HepG2 (cell line): ENCODE measurements around the gene TBC1D5. TPM values are rescaled to one million over a fixed set of nuclear protein-coding genes. Genes with fewer than 3 reads are reported as not detected.

Experiments
- ATAC-seq: fragments of 200-7000 bp; cut with Tn5 transposase; 3 replicates; pipeline ENCODE4 v1.9.1; 2020; ENCODE audit warnings: mild to moderate bottlenecking, moderate library complexity
- BruUV-seq: library from RNA; stranded (reverse); fragments of 400-500 nt; replicated peaks from 2 replicates; lab custom pipeline; 2021; lab: Mats Ljungman, UMichigan
- CTCF ChIA-PET: fragments of 300-600 bp; formaldehyde crosslinking; extraction: SDS; loops from one replicate; lab custom pipeline; 2021; ENCODE audit warnings: low total read pairs, inconsistent platforms, low intra/inter-chr PET ratio; lab: Yijun Ruan, JAX
- POLR2A ChIA-PET: fragments of 350-600 bp; sonication (Branson Sonifier 250); formaldehyde crosslinking; loops from one replicate; lab custom pipeline; 2020; ENCODE audit warnings: antibody characterized with exemption, inconsistent platforms; lab: Yijun Ruan, JAX
- DNase-seq: peaks from one replicate; pipeline ENCODE4 v3.0.0-alpha.2; 2015; ENCODE audit warnings: low spot score
- FAIRE-seq: peaks from 3 replicates; lab custom pipeline; 2011; peaks lifted over from hg19 to GRCh38; lab: Jason Lieb, UNC
- H2AFZ ChIP-seq: one replicate; pipeline ENCODE4 v1.6.1; 2011; ENCODE audit warnings: low read length, inconsistent platforms
- H3K27ac ChIP-seq: fragments of 300-600 bp; 3 replicates; pipeline ENCODE4 v1.8.0; 2011; ENCODE audit warnings: mixed run types, mild to moderate bottlenecking, mixed read lengths, low read length, inconsistent platforms; ENCODE audit not compliant: insufficient read depth; ENCODE audit errors: extremely low read length
- H3K27me3 ChIP-seq, 2 experiments: fragments of 200-600 bp in 1 of 2; 2 replicates in 1 of 2; 3 replicates in 1 of 2; pipeline versions ENCODE4 v1.6.0 to v1.8.0; 2011; ENCODE audit warnings: low read length in 2 of 2, mild to moderate bottlenecking in 2 of 2, moderate library complexity in 2 of 2, inconsistent platforms in 1 of 2; ENCODE audit not compliant: insufficient read depth in 2 of 2, control insufficient read depth in 1 of 2
- H3K36me3 ChIP-seq, 2 experiments: fragments of 200-600 bp in 1 of 2; replicated peaks in 1 of 2; 2 replicates in 1 of 2; 3 replicates in 1 of 2; pipeline versions ENCODE4 v1.5.1 to v1.8.0; 2011; ENCODE audit warnings: low read length in 2 of 2, inconsistent platforms in 1 of 2; ENCODE audit not compliant: insufficient read depth in 2 of 2, control insufficient read depth in 1 of 2
- H3K4me1 ChIP-seq: 2 replicates; pipeline ENCODE4 v1.5.1; 2012; ENCODE audit warnings: low read length, inconsistent platforms; ENCODE audit not compliant: insufficient read depth
- H3K4me2 ChIP-seq: 2 replicates; pipeline ENCODE4 v1.6.0; 2011; ENCODE audit warnings: low read depth, low read length, inconsistent platforms
- H3K4me3 ChIP-seq, 3 experiments: fragments of 200-600 bp in 1 of 3; sonication (generic), shearing (Covaris generic) in 1 of 3; replicated peaks in 1 of 3; 2 replicates each; pipeline ENCODE4 v1.5.1; 2011 to 2016; ENCODE audit warnings: low read length in 3 of 3, inconsistent platforms in 2 of 3, low read depth in 2 of 3, mild to moderate bottlenecking in 2 of 3, control low read depth in 1 of 3, mixed read lengths in 1 of 3; ENCODE audit not compliant: insufficient read depth in 1 of 3
- H3K79me2 ChIP-seq: one replicate; pipeline ENCODE4 v1.6.1; 2011; ENCODE audit warnings: low read length, inconsistent platforms; ENCODE audit not compliant: insufficient read depth
- H3K9ac ChIP-seq: 2 replicates; pipeline ENCODE4 v1.6.0; 2011; ENCODE audit warnings: mild to moderate bottlenecking, low read depth, low read length, inconsistent platforms; ENCODE audit not compliant: insufficient read depth
- H3K9me3 ChIP-seq: 2 replicates; pipeline ENCODE4 v1.5.1; 2012; ENCODE audit warnings: mild to moderate bottlenecking, low read length
- H4K20me1 ChIP-seq: 2 replicates; pipeline ENCODE4 v1.6.0; 2011; ENCODE audit warnings: inconsistent platforms, mild to moderate bottlenecking, low read length, moderate library complexity; ENCODE audit not compliant: insufficient read depth
- ARID5B ChIP-seq: IDR thresholded peaks from 2 replicates; pipeline ENCODE4 v1.4.0; 2020; ENCODE audit warnings: mild to moderate bottlenecking, missing genetic modification reagents
- ASH2L ChIP-seq: fragments of 300-600, 200-600 bp; sonication (generic); IDR thresholded peaks from 2 replicates; pipeline ENCODE4 v1.7.0; 2017; ENCODE audit warnings: low read depth, mild to moderate bottlenecking, moderate library complexity, mixed read lengths, low read length; ENCODE audit not compliant: insufficient read length
- HDAC1 ChIP-seq: sonication (generic); formaldehyde crosslinking; IDR thresholded peaks from 2 replicates; pipeline ENCODE4 v1.5.1; 2020; ENCODE audit warnings: mild to moderate bottlenecking, missing genetic modification reagents
- HNF4A ChIP-seq: sonication (generic); formaldehyde crosslinking; IDR thresholded peaks from 2 replicates; pipeline ENCODE4 v1.4.0; 2020; ENCODE audit warnings: missing genetic modification reagents
- HNF4G ChIP-seq, 2 experiments: sonication (generic) in 1 of 2; formaldehyde crosslinking in 1 of 2; IDR thresholded peaks; 2 replicates each; pipeline versions ENCODE4 v1.4.0 to v1.6.1; 2011 to 2020; ENCODE audit warnings: borderline replicate concordance in 2 of 2, low read depth in 2 of 2, mild to moderate bottlenecking in 2 of 2, low read length in 1 of 2, missing genetic modification reagents in 1 of 2, moderate library complexity in 1 of 2
- NCOR1 ChIP-seq: fragments of 200-600 bp; sonication (generic); IDR thresholded peaks from 2 replicates; pipeline ENCODE4 v1.7.0; 2017; ENCODE audit warnings: antibody characterized with exemption, low read length, borderline replicate concordance
- NR2F6 ChIP-seq, 2 experiments: IDR thresholded peaks; 2 replicates each; pipeline ENCODE4 v1.6.1; 2016; ENCODE audit warnings: antibody characterized with exemption in 1 of 2, mild to moderate bottlenecking in 1 of 2
- RARA ChIP-seq: IDR thresholded peaks from 2 replicates; pipeline ENCODE4 v1.6.1; 2016; ENCODE audit warnings: missing genetic modification reagents, missing compliant biosample characterization
- RXRB ChIP-seq: IDR thresholded peaks from 2 replicates; pipeline ENCODE4 v1.6.1; 2016; ENCODE audit warnings: borderline replicate concordance, missing genetic modification reagents, missing compliant biosample characterization
- SALL1 ChIP-seq: sonication (generic); formaldehyde crosslinking; IDR thresholded peaks from 2 replicates; pipeline ENCODE4 v1.8.0; 2022; ENCODE audit warnings: mild to moderate bottlenecking, missing genetic modification reagents
- SMAD3 ChIP-seq: sonication (generic); formaldehyde crosslinking; IDR thresholded peaks from 2 replicates; pipeline ENCODE4 v1.4.0; 2020; ENCODE audit warnings: missing genetic modification reagents
- ZBTB38 ChIP-seq: sonication (generic); formaldehyde crosslinking; IDR thresholded peaks from 2 replicates; pipeline ENCODE4 v1.5.1; 2020; ENCODE audit warnings: mild to moderate bottlenecking, missing genetic modification reagents
- ZNF468 ChIP-seq: sonication (generic); formaldehyde crosslinking; IDR thresholded peaks from 2 replicates; pipeline ENCODE4 v1.8.0; 2022; ENCODE audit warnings: mild to moderate bottlenecking, moderate library complexity, missing genetic modification reagents
- ZNF564 ChIP-seq: sonication (generic); formaldehyde crosslinking; IDR thresholded peaks from 2 replicates; pipeline ENCODE4 v1.8.1; 2023; ENCODE audit warnings: mild to moderate bottlenecking, missing genetic modification reagents
- ZNF687 ChIP-seq: sonication (generic); formaldehyde crosslinking; IDR thresholded peaks from 2 replicates; pipeline ENCODE4 v1.5.1; 2020; ENCODE audit warnings: mild to moderate bottlenecking, missing genetic modification reagents, moderate library complexity
- WGBS: methylation state at CpG from one replicate; pipeline ENCODE4 v1.1.6; 2017; ENCODE audit warnings: low lambda C conversion rate; 5-methylcytosine and 5-hydroxymethylcytosine counted together
- in situ Hi-C: cut with HindIII; loops from 2 replicates; pipeline ENCODE4 v1.10.0; 2017; ENCODE audit warnings: low pct_unique_long_range_greater_than_20kb; ENCODE audit not compliant: extremely low pct_ligation_motif_present
- intact Hi-C: fragments of 100-400 bp; cut with micrococcal nuclease; formaldehyde crosslinking; loops from one replicate; pipeline ENCODE4 v1.10.0; 2022; ENCODE audit not compliant: unreplicated experiment
- polyA plus RNA-seq, 8 experiments: library from polyadenylated mRNA; depleted of rRNA in 3 of 8; stranded (reverse) in 7 of 8; unstranded in 1 of 8; fragments of >200 nt; fragmentation: Illumina TruSeq in 4 of 8; extraction: Trizol in 4 of 8; gene quantifications; 2 replicates each; pipeline versions ENCODE4 v1.2.1 to v1.2.3, GENCODE V29; 2011 to 2016; ENCODE audit warnings: low read depth in 4 of 8, missing spikeins in 1 of 8, mixed read lengths in 1 of 8; ENCODE audit not compliant: insufficient read depth in 1 of 8
- total RNA-seq, 5 experiments: library from RNA; depleted of rRNA; stranded (reverse); fragments of >200 nt; fragmentation: Illumina TruSeq; extraction: Trizol; gene quantifications; 2 replicates each; pipeline ENCODE4 v1.2.3, GENCODE V29; 2016; ENCODE audit warnings: low read depth in 1 of 5

TBC1D5 gene
- total and polyA plus RNA-seq, 2 of the 13 experiments (the other 11 are each of a cell fraction or from before 2014, with no cell fraction given) = 19.2 to 33.3 TPM

- peak overlapping the region; percentile 16 for H2AFZ ChIP-seq
- H3K9ac ChIP-seq = peak overlapping the region; percentile 37
- H3K4me2 ChIP-seq = peak overlapping the region; percentile 62
- H3K4me1 ChIP-seq = peaks cover 59% of the 10 kb centered on the region
- in situ Hi-C loops (no loop called here), intact Hi-C loops (loop anchor here (2.0 kb wide), 1 partner anchor 63 kb away; no protein-coding TSS in a partner anchor)
- no peaks in the 10 kb centered on the region; a peak in 1 of 5 replicates for H3K27me3 ChIP-seq
- no peaks in the 10 kb centered on the region for H4K20me1 ChIP-seq
- CTCF ChIA-PET = no interaction called here
- no peak for FAIRE-seq
- no peak for ATAC-seq
- BruUV-seq = TSS peak; percentile 82
- H3K79me2 ChIP-seq = no peaks in the 10 kb centered on the region
- POLR2A ChIA-PET = interaction anchor here (0.6 kb wide), 1 partner anchor 41 kb away, joined by 3 read pairs; no protein-coding TSS in a partner anchor
- H3K27ac ChIP-seq = peak overlapping the region; percentile 41
- 67% methylated on average over 6 of the region's 6 CpGs for WGBS
- H3K4me3 ChIP-seq = peak overlapping the region; percentile 26 to 48 (median 30)
- no peaks in the 10 kb centered on the region for H3K9me3 ChIP-seq
- peak; percentile 57 for DNase-seq
- no peaks in the 10 kb centered on the region for H3K36me3 ChIP-seq
- TF ChIP-seq ZNF564 (CRISPR knock-in tag) = 0 out of 2 replicates have a peak, but pooled peaks have one; percentile 25
- peak; percentile 30; the same call in 1 of the 2 replicates for TF ChIP-seq NCOR1
- TF ChIP-seq HDAC1 (CRISPR knock-in tag) = 0 out of 2 replicates have a peak, but pooled peaks have one; percentile 26
- peak; percentile 59 for TF ChIP-seq HNF4A (CRISPR knock-in tag)
- TF ChIP-seq NR2F6 (IDR thresholded peaks at IDR 0.05) = peak; percentile 31; the same call in 1 of the 2 replicates
- no peak for TF ChIP-seq NR2F6 (CRISPR knock-in tag; IDR thresholded peaks at IDR 0.05)
- peak; percentile 41 for TF ChIP-seq HNF4G (IDR thresholded peaks at IDR 0.05; ENCODE audit: borderline replicate concordance, low read depth, low read length)
- TF ChIP-seq HNF4G (CRISPR knock-in tag; IDR thresholded peaks at IDR 0.05; ENCODE audit: borderline replicate concordance, low read depth) = no peak
- no peak for TF ChIP-seq ZNF468 (CRISPR knock-in tag)
- TF ChIP-seq ZNF687 (CRISPR knock-in tag) = 0 out of 2 replicates have a peak, but pooled peaks have one; percentile 15
- TF ChIP-seq ARID5B (CRISPR knock-in tag) = 0 out of 2 replicates have a peak, but pooled peaks have one; percentile 15
- no peak for TF ChIP-seq SMAD3 (CRISPR knock-in tag)
- TF ChIP-seq ASH2L = peak; percentile 52
- TF ChIP-seq RXRB (CRISPR knock-in tag) = peak; percentile 25; the same call in 1 of the 2 replicates
- peak; percentile 77 for TF ChIP-seq ZBTB38 (CRISPR knock-in tag)
- peak; percentile 49; the same call in 1 of the 2 replicates for TF ChIP-seq SALL1
- TF ChIP-seq RARA (CRISPR knock-in tag) = peak; percentile 56
Observed at GRCh38 chr3:17747174-17747889, 4.9 kb upstream of the TBC1D5 start.
